GM19397 (cell line): ENCODE results near the gene CDHR1.

ENCODE experiments used
- ATAC-seq: cut with Tn5 transposase; IDR thresholded peaks from one replicate; pipeline ENCODE4 v1.9.1; 2021; ENCODE audit warnings: mild to moderate bottlenecking, moderate library complexity; ENCODE audit not compliant: unreplicated experiment

Gene CDHR1

DNA sequence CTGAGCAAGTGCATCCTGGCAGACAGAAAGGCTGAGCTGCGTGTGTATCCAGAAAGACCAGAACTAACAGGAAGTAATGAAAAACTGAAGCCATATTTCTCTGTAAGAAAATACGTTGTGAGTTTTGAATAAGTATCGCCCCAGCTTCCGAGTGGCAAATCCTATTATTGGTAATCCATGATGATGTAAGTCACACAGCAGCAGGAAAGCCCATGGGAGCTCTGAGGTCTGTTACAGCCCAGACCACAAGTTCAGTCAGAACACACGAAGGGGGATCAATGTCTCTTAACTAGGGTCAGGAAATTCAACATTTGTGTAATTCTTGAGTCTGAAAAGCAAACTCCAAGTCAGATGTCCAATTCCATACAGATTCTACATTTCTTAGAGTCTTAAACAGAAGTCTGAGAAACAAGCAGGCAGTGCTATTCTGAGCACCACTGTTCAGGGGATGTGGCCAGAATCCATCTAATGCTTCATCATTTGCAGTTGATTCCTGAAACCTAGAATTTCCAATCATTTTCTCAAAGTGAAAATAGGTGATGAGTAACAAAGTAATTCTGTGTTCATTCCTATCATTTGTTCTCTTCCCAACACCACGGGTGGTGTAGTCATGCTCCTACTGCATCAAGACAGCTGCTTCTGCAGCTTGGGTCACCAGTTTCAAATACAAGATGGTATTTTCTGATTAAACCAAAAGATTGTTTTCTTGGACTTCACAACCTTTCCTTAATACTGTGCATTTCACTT, 31.3 kb downstream of the CDHR1 start, which contains the start of gene LRIT2:
LRIT2 (minus strand) TSS at position 118 of the 747 bp plus-strand sequence; CDS start at position 94, 24 bp downstream.
- ATAC-seq, result no peak

DNA sequence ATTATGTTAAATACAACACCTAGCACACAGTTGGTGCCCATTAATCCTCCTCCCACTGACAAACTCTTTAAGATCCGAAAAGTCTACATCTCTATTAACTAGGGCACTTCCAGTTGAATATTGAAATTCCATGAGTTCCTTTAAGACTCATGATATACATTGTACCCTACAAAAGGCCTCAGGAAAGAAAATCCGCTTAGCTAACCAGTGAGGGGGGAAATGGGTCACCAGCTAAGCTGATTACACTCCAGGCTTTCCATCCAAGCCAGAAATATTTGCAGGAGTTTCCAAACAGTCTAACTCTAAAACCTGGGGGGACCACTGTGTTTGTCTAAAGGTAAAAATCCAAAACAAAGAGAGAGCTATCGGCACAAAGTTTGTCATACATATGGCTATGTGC, 32.3 kb downstream of the CDHR1 start:
- no peak for ATAC-seq

DNA sequence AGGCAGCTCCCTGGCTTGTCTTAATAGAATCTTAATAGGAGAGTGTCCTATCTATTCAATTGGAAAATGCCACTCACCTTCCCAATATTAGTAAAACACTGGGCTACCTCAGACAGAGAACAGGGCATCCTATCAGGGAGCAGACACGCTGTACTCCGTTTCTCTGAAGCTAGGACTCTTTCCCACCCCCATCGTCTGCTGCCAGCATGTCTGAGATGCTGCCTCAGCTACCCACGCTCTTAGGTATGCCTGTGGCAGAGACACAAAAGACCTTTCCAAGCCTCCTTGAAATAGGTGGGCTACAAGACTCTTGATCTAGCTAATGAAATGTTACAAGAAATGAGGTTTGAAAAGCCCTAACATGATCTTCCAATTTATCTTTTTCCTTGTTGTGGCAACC, 33.5 kb downstream of the CDHR1 start:
- no peak for ATAC-seq

DNA sequence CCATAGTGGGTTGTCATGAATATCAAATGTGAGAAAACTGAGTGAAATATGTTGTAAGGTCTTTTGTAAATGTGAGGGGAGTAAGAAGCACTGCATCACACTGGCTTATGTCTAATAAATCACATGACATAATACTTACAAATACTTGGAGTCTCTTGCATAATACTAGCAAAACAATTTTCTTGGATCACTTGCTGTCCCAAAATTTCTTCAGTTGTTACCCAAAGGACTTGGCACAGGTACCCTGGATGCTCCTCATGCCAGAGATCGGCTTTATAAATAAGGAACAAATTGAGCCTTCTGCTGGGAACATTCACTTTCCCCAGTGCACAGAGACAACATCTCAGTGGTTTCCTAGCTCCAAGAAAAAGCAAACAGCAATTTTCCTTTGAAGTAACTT, 36.0 kb downstream of the CDHR1 start:
- ATAC-seq, result no peak

DNA sequence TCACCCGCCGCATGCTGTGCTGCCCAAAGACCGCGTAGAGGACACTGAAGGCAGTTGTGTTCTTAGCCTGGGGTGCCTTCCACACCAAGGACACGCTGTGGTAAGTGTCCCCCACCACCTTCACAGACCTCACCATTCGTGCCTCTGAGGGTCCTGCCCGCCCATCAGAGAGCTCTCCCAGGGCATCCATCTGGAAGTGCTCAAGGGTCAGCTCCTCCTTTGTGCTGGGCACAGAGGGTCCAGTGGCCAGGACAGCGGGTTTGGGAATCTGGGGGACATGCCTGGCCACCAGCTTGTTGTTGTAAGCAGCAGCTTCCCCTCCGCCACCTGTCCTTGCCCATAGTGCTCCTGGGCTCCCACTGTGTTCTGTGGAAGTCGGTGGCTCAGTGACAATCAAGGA, 38.0 kb downstream of the CDHR1 start:
- no peak for ATAC-seq

DNA sequence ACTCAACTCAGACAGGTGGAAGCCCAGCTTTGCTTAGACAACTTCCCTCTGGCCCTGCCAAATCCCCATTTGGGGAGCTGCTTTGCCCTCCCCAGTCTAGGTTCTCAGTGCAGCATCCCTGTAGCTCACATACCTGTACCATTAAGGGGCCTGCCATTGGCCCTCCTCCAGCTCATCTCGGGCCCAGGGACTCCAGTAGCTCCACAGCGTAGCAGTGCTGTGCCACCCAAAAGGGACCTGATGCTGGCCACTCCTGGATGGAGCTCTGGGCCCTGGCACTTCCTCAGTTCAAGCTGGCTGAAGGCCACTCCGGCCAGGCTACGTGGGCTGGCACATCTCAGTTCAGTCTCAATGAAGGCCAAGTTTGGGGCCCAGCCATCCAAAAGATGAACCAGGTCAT, 39.6 kb downstream of the CDHR1 start:
- ATAC-seq, result no peak

DNA sequence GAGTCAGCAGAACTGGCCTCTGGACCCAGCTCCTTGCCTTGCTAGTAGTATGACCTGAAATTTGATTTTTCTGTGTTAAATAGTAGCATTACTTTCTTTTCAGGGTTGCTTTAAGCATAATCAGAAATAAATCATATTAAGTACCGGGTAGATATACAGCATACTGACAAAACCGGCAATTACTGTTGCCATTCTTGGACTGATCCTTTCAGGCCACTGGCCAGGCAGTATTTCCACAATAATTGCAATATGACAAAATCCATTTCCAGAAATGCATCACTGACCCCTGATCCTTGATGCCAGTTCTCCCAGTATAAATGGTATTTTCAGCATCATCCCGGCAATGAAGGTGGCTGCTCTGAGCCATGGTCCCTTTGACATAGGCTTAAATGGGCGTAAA, 40.1 kb downstream of the CDHR1 start:
- no peak for ATAC-seq

GRCh38 chr10:84235096-84235495, 40.8 kb downstream of the CDHR1 start:
- no peak for ATAC-seq

- no peak for ATAC-seq
Observed at GRCh38 chr10:84236807-84237198, 42.5 kb downstream of the CDHR1 start.

- no peak for ATAC-seq
Observed at GRCh38 chr10:84237199-84238051, 43.1 kb downstream of the CDHR1 start.

GRCh38 chr10:84238909-84239308, 44.6 kb downstream of the CDHR1 start:
- ATAC-seq, result no peak

DNA sequence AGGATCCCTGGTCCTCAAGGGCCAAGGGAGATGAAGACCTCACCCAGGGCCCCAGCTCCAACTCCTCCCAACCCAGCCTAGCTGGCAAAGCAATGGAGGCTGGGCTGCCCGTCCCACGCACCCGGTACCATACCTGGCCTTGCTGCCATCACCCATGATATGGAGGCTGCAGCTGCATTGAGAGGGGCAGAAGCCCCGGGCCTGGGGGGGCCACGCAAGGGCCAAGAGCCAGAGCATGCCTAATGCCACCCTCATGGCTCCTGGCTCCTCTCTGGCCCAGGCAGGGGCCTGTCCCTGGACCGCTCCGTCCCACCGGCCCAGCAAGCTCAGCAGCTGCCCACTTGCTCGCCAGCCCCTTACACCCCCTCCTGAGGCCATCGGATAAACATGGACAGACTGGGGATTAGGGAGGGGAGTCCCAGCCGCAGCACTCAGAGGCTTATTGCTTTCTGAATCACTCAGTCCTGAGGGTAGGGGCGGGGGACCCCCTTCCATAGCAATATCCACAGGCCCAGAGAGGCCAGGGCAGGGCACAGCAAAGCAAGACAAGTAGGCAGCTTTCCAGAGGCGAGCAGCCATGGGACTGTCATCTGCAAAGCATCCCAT, 47.0 kb downstream of the CDHR1 start, which contains the start of gene LRIT1:
LRIT1 (minus strand) TSS at position 362 of the 606 bp plus-strand sequence; CDS start at position 255, 107 bp downstream.
- ATAC-seq, result no peak

DNA sequence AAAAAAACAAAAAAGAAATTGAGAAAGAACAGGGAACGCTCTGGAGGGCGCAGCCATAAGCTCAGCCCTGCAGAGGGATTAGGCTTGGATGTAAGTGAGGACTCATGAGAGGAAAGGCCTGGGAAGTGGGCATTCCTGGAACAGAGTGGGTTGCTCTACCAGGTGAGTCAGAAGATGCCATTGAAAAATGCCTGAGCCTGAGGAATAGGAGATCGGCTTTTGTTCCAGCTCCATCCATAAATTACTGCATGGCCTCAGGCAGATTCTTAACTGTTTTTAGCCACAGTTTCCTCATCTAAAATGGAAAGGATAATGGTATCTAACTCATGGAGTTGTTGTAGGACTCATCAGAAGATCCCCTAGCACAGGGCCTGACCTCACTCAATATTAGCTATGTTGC, 49.4 kb downstream of the CDHR1 start:
- no peak for ATAC-seq

DNA sequence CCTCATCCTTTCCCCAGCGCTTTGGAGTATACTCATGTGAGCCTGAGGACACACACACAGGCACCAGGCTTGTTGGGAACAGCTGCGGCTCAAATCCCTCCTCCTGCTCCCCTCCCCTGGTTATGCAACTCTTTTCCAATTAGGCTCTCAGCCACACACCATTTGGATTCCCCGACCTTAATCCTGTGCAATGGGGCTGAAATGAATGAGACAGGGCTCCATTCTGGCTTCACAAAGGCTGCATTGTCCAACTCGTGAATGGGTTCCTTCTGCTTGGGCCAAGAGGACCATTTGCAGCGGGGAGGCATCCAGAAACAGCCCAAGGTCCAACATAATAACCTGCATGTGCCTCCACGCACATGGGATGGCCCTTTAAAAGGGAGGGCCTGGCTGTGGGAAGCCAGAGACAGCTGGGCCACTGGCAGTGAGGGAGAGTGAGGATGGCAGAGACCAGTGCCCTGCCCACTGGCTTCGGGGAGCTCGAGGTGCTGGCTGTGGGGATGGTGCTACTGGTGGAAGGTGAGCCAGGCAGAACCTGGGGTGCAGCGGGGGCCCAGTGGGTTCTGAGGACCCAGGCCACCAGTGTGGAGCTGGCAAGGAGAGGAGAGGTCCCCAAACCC, 50.4 kb downstream of the CDHR1 start, which contains the start of gene RGR:
RGR (plus strand) TSS at position 403 of the 620 bp plus-strand sequence; CDS start at position 441, 38 bp downstream.
- ATAC-seq, result no peak

DNA sequence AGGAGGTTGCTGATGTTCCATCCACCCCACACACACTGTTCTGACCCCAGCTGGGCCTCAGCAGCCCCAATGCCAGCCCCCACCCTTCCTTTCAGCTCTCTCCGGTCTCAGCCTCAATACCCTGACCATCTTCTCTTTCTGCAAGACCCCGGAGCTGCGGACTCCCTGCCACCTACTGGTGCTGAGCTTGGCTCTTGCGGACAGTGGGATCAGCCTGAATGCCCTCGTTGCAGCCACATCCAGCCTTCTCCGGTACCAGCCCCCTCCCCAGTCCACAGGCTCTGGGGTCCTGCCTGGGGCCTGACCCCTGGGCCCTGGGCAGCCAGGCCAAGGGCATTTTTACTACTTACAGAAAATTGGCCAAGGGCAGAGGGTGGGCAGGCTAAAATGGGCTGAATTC, 53.2 kb downstream of the CDHR1 start:
- ATAC-seq, result no peak

- no peak for ATAC-seq
Observed at GRCh38 chr10:84248794-84249193, 54.5 kb downstream of the CDHR1 start.

GRCh38 chr10:84254552-84255478, 60.5 kb downstream of the CDHR1 start:
- ATAC-seq, result no peak

GRCh38 chr10:84256510-84257342, 62.4 kb downstream of the CDHR1 start:
- no peak for ATAC-seq
